HG03571 (cell line): ENCODE data around the gene TDP2.
A peak's percentile ranks its signal among the peaks of the same experiment; 100 is the strongest.
"Not testable (repeated sequence)": the region's sequence is repeated elsewhere in the genome, so short reads cannot be mapped to it uniquely, and the experiment has no call there.

Source experiments
- ATAC-seq: cut with Tn5 transposase; IDR thresholded peaks from one replicate; pipeline ENCODE4 v1.9.1; 2021; ENCODE audit not compliant: unreplicated experiment

TDP2 gene

GRCh38 chr6:24683297-24684296 is 16.9 kb upstream of the TDP2 start:
- ATAC-seq, result no peak

- ATAC-seq, result no peak
These were observed 13.9 kb upstream of the TDP2 start for GRCh38 chr6:24680582-24680981.

GRCh38 chr6:24678792-24679352 is 12.2 kb upstream of the TDP2 start:
- not testable (repeated sequence) for ATAC-seq

GRCh38 chr6:24673625-24674024 is 6.9 kb upstream of the TDP2 start:
- no peak for ATAC-seq

GRCh38 chr6:24672620-24673182 is 6.0 kb upstream of the TDP2 start:
- ATAC-seq, result no peak

GRCh38 chr6:24671077-24671476 is 4.4 kb upstream of the TDP2 start:
- ATAC-seq, result not testable (repeated sequence)

- not testable (repeated sequence) for ATAC-seq
These were observed 3.8 kb upstream of the TDP2 start for GRCh38 chr6:24670492-24670891.

- ATAC-seq, result no peak
These were observed 2.3 kb upstream of the TDP2 start for GRCh38 chr6:24668997-24669361.

- not testable (repeated sequence) for ATAC-seq
These were observed 1.6 kb upstream of the TDP2 start for GRCh38 chr6:24668066-24668996.

GRCh38 chr6:24667378-24667803 is 692 bp upstream of the TDP2 start:
- no peak for ATAC-seq

- ATAC-seq, result peak; percentile 25
These were observed 530 bp downstream of the TDP2 start for GRCh38 chr6:24666097-24666640.

- ATAC-seq, result no peak
These were observed 2.4 kb downstream of the TDP2 start for GRCh38 chr6:24664046-24664987.

- ATAC-seq, result no peak
These were observed 3.5 kb downstream of the TDP2 start for GRCh38 chr6:24663189-24663588.

GRCh38 chr6:24662236-24662635 is 4.5 kb downstream of the TDP2 start:
- ATAC-seq, result no peak

GRCh38 chr6:24661759-24662158 is 4.9 kb downstream of the TDP2 start:
- ATAC-seq, result not testable (repeated sequence)

- ATAC-seq, result no peak
These were observed 6.6 kb downstream of the TDP2 start for GRCh38 chr6:24660105-24660504.

GRCh38 chr6:24659561-24659960 is 7.1 kb downstream of the TDP2 start:
- ATAC-seq, result no peak

GRCh38 chr6:24658573-24659560 is 7.8 kb downstream of the TDP2 start:
- no peak for ATAC-seq
